Sigmoid colon (tissue), 4 donors: ENCODE measurements around the gene PER2.

Experiments used
- CTCF ChIP-seq, 4 experiments: fragments of 450-650 bp in 3 of 4; fragments of 200-600 bp in 1 of 4; IDR thresholded peaks; one replicate each; pipeline ENCODE4 v1.5.1; 2016 to 2019; ENCODE audit warnings: antibody characterized with exemption in 4 of 4, mild to moderate bottlenecking in 3 of 4, moderate library complexity in 2 of 4
- EP300 ChIP-seq, 4 donors: sonication (generic); formaldehyde crosslinking; IDR thresholded peaks; one replicate each; pipeline ENCODE4 v1.6.1; 2017; ENCODE audit warnings: antibody characterized with exemption in 4 of 4
- POLR2A ChIP-seq, 2 donors: fragments of 450-650 bp; IDR thresholded peaks; one replicate each; pipeline ENCODE4 v1.6.1; 2016; ENCODE audit warnings: antibody characterized with exemption in 2 of 2, mild to moderate bottlenecking in 2 of 2, moderate library complexity in 2 of 2
- POLR2AphosphoS5 ChIP-seq, 4 donors: sonication (generic); formaldehyde crosslinking; IDR thresholded peaks; one replicate each; pipeline ENCODE4 v1.6.1; 2017; ENCODE audit warnings: antibody characterized with exemption in 4 of 4

GRCh38 chr2:238313289-238313990 lies 25.0 kb upstream of the PER2 start:
- no peak for TF ChIP-seq CTCF (IDR thresholded peaks at IDR 0.05)
- no peak for TF ChIP-seq POLR2A (IDR thresholded peaks at IDR 0.05)
- no peak for TF ChIP-seq POLR2AphosphoS5 (IDR thresholded peaks at IDR 0.05)
- no peak for TF ChIP-seq EP300 (IDR thresholded peaks at IDR 0.05)
